Measurements from ENCODE around the gene CACNA2D2. TPM values are rescaled to one million over a fixed set of nuclear protein-coding genes. Genes with fewer than 3 reads are reported as not detected.

CACNA2D2 gene
- total RNA-seq, 1 donor from 2014 or later = 1.00 TPM

DNA sequence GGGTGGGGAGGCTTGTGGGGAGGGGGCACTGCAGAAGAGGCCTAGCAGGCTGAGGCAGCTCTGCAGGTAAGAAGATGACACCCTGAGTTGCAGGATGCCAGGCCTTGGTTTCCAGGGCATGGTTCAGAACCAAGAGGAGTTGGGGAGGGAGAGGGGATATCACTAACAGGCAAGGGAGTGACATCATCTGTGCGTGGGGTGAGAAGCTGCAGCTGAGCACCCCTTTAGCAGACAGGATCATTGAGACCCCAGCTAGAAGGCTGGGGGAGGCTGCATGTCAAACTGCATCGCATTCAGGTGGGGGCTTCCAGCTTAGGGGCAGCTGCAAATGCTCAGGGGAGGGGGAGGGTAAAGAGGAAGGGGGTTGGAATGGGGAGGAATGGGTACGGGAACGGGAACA is 23.0 kb downstream of the CACNA2D2 start:
- Histone ChIP-seq H3K4me2 (ENCODE audit: low read length) (no peak overlapping the region), H3K9ac (ENCODE audit: low read length) (no peak overlapping the region), H3K27ac (ENCODE audit: low read depth, low read length) (no peak overlapping the region), H2AFZ (ENCODE audit: low read depth, low read length) (no peak overlapping the region), H3K9me3 (ENCODE audit: insufficient read depth, low read depth, low read length) (no peaks in the 10 kb centered on the region), H3K4me1 (ENCODE audit: insufficient read depth, low read length) (no peaks in the 10 kb centered on the region), H4K20me1 (ENCODE audit: insufficient read depth, low read length) (no peaks in the 10 kb centered on the region), H3K79me2 (ENCODE audit: insufficient read depth, low read length) (no peaks in the 10 kb centered on the region), H3K4me3 (ENCODE audit: insufficient read depth, low read depth, low read length) (no peak overlapping the region), H3K27me3 (ENCODE audit: insufficient read depth, low read length) (no peaks in the 10 kb centered on the region), H3K36me3 (ENCODE audit: insufficient read depth, low read length) (no peaks in the 10 kb centered on the region)
- Mint-ChIP-seq H3K27ac (ENCODE audit: unreplicated experiment) (no peak overlapping the region), H3K36me3 (ENCODE audit: low read depth, unreplicated experiment) (peaks cover 2% of the 10 kb centered on the region), H3K27me3 (ENCODE audit: low read depth, unreplicated experiment) (peaks cover 21% of the 10 kb centered on the region), H3K9me3 (ENCODE audit: unreplicated experiment) (peaks cover 5% of the 10 kb centered on the region), H3K4me1 (ENCODE audit: low read depth, unreplicated experiment) (no peaks in the 10 kb centered on the region), H3K4me3 (ENCODE audit: unreplicated experiment) (no peak overlapping the region)
- FAIRE-seq = no peak
- no peak for TF ChIP-seq EZH2 (IDR thresholded peaks at IDR 0.05; ENCODE audit: insufficient read depth, low read length)
- no peak for DNase-seq (ENCODE audit: low read depth)

DNA sequence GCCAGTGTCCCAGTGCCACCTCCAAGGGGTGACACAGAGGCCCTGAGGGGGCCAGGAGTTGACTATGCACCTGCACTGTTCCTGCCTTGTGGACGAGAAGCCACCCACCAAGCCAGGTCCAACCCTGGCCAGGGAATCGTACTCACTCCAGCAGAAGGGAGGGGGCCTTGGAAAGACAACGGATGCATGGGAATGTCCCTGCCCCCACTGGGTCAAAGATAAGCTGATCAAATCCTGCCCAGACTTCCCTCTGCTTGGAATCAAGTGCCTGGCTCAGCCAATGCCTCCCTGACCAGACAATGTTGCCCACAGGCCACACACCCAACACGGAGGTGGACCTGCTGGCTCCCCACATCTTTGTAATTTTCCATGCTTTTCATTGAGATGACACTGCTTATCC is 23.9 kb downstream of the CACNA2D2 start:
- Histone ChIP-seq H3K4me2 (ENCODE audit: low read length) (no peak overlapping the region), H3K79me2 (ENCODE audit: insufficient read depth, low read length) (no peaks in the 10 kb centered on the region), H3K9ac (ENCODE audit: low read length) (no peak overlapping the region), H3K27me3 (ENCODE audit: insufficient read depth, low read length) (no peaks in the 10 kb centered on the region), H3K4me3 (ENCODE audit: insufficient read depth, low read depth, low read length) (no peak overlapping the region), H3K4me1 (ENCODE audit: insufficient read depth, low read length) (peaks cover 5% of the 10 kb centered on the region), H4K20me1 (ENCODE audit: insufficient read depth, low read length) (no peaks in the 10 kb centered on the region), H3K36me3 (ENCODE audit: insufficient read depth, low read length) (no peaks in the 10 kb centered on the region), H3K9me3 (ENCODE audit: insufficient read depth, low read depth, low read length) (no peaks in the 10 kb centered on the region), H3K27ac (ENCODE audit: low read depth, low read length) (no peak overlapping the region), H2AFZ (ENCODE audit: low read depth, low read length) (no peak overlapping the region)
- peaks cover 5% of the 10 kb centered on the region for H3K9me3 Mint-ChIP-seq (ENCODE audit: unreplicated experiment)
- no peak for DNase-seq (ENCODE audit: low read depth)
- no peak overlapping the region for H3K4me3 Mint-ChIP-seq (ENCODE audit: unreplicated experiment)
- H3K27me3 Mint-ChIP-seq (ENCODE audit: low read depth, unreplicated experiment) = peaks cover 20% of the 10 kb centered on the region
- H3K27ac Mint-ChIP-seq (ENCODE audit: unreplicated experiment) = no peak overlapping the region
- no peak for FAIRE-seq
- peaks cover 3% of the 10 kb centered on the region for H3K4me1 Mint-ChIP-seq (ENCODE audit: low read depth, unreplicated experiment)
- H3K36me3 Mint-ChIP-seq (ENCODE audit: low read depth, unreplicated experiment) = peaks cover 2% of the 10 kb centered on the region
- TF ChIP-seq, protein P1, sequence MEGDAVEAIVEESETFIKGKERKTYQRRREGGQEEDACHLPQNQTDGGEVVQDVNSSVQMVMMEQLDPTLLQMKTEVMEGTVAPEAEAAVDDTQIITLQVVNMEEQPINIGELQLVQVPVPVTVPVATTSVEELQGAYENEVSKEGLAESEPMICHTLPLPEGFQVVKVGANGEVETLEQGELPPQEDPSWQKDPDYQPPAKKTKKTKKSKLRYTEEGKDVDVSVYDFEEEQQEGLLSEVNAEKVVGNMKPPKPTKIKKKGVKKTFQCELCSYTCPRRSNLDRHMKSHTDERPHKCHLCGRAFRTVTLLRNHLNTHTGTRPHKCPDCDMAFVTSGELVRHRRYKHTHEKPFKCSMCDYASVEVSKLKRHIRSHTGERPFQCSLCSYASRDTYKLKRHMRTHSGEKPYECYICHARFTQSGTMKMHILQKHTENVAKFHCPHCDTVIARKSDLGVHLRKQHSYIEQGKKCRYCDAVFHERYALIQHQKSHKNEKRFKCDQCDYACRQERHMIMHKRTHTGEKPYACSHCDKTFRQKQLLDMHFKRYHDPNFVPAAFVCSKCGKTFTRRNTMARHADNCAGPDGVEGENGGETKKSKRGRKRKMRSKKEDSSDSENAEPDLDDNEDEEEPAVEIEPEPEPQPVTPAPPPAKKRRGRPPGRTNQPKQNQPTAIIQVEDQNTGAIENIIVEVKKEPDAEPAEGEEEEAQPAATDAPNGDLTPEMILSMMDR (IDR thresholded peaks at IDR 0.05; ENCODE audit: insufficient read depth, low read depth, low read length) = no peak
- no peak for TF ChIP-seq EZH2 (IDR thresholded peaks at IDR 0.05; ENCODE audit: insufficient read depth, low read length)

DNA sequence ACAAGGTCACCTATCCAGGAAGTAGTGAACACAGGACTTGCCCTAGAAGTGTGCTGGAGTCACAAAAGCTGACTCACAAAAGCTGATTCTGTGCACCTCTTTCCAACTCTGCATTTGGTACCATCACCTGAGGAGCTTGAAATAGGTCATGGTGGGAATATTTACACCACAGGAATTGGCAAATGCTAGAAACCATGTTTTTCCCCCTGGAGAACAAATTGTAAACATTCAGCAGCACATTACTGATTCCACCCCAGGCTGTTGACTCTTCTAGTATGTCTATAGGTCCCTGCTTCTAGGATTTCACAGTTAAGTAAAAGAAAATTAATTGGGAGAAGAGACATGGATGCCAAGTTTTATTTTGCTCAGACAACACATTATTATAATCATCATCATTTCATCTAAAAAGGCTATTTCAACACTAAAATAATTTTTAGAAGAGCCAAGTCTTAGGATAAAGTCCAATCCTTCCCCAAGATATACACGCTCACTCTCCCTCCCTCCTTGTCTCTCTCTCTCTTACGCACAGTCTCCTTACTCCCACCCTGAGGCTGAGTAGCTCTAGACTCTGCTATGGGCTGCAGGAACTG is 24.7 kb downstream of the CACNA2D2 start:
- H3K27ac Mint-ChIP-seq (ENCODE audit: unreplicated experiment) = no peak overlapping the region
- no peak for FAIRE-seq

More for the DNA sequence above, 24.7 kb downstream of the CACNA2D2 start:
- no peaks in the 10 kb centered on the region for H3K36me3 ChIP-seq (ENCODE audit: insufficient read depth, low read length)
- no peaks in the 10 kb centered on the region for H4K20me1 ChIP-seq (ENCODE audit: insufficient read depth, low read length)
- H3K4me2 ChIP-seq (ENCODE audit: low read length) = no peak overlapping the region
- H3K4me1 ChIP-seq (ENCODE audit: insufficient read depth, low read length) = peaks cover 7% of the 10 kb centered on the region
- H3K9me3 ChIP-seq (ENCODE audit: insufficient read depth, low read depth, low read length) = no peaks in the 10 kb centered on the region
- no peak overlapping the region for H3K9ac ChIP-seq (ENCODE audit: low read length)
- TF ChIP-seq EZH2 (IDR thresholded peaks at IDR 0.05; ENCODE audit: insufficient read depth, low read length) = no peak
- TF ChIP-seq, protein P1 (IDR thresholded peaks at IDR 0.05; ENCODE audit: insufficient read depth, low read depth, low read length) = no peak
- no peaks in the 10 kb centered on the region for H3K79me2 ChIP-seq (ENCODE audit: insufficient read depth, low read length)
- Mint-ChIP-seq H3K9me3 (ENCODE audit: unreplicated experiment) (peaks cover 5% of the 10 kb centered on the region), H3K36me3 (ENCODE audit: low read depth, unreplicated experiment) (peaks cover 2% of the 10 kb centered on the region), H3K4me1 (ENCODE audit: low read depth, unreplicated experiment) (peaks cover 7% of the 10 kb centered on the region), H3K27me3 (ENCODE audit: low read depth, unreplicated experiment) (peaks cover 15% of the 10 kb centered on the region), H3K4me3 (ENCODE audit: unreplicated experiment) (no peak overlapping the region)
- no peaks in the 10 kb centered on the region for H3K27me3 ChIP-seq (ENCODE audit: insufficient read depth, low read length)
- no peak overlapping the region for H3K4me3 ChIP-seq (ENCODE audit: insufficient read depth, low read depth, low read length)
- no peak for DNase-seq (ENCODE audit: low read depth)
- no peak overlapping the region for H3K27ac ChIP-seq (ENCODE audit: low read depth, low read length)
- H2AFZ ChIP-seq (ENCODE audit: low read depth, low read length) = no peak overlapping the region
